ENCODE data around the gene EFS. TPM values are rescaled to one million over a fixed set of nuclear protein-coding genes. Genes with fewer than 3 reads are reported as not detected.

EFS gene
- total and polyA plus RNA-seq, 10 of the 15 experiments (the other 5 are each of a cell fraction or from before 2014, with no cell fraction given) = 0.08 TPM; not detected in 9

GRCh38 chr14:23364164-23365035 is 572 bp downstream of the EFS start:
- BruUV-seq (replicated peaks) = no TSS peak
- no peak for DNase-seq (ENCODE audit: low read depth, low spot score)
- CTCF ChIA-PET = no interaction called here

More at GRCh38 chr14:23364164-23365035, 572 bp downstream of the EFS start:
- H3K79me2 ChIP-seq (ENCODE audit: control insufficient read depth, insufficient read depth, low read length) = no peaks in the 10 kb centered on the region
- ChIA-PET RAD21 (ENCODE audit: unreplicated experiment) (no interaction called here), SMC1A (ENCODE audit: uncharacterized antibody, unreplicated experiment) (no interaction called here), POLR2A (no interaction called here)
- 18% methylated on average over 19 of the region's 21 CpGs for WGBS (ENCODE audit: insufficient coverage, insufficient replicate concordance, low lambda C conversion rate, missing lambda C conversion rate)
- FAIRE-seq (no peak), ATAC-seq (no peak)
- TF ChIP-seq ATF7 (IDR thresholded peaks at IDR 0.05; ENCODE audit: low read depth) (no peak), CREB1 (IDR thresholded peaks at IDR 0.05; ENCODE audit: low read depth) (no peak), FOXK2 (IDR thresholded peaks at IDR 0.05) (no peak), RFX5 (IDR thresholded peaks at IDR 0.05; ENCODE audit: low read depth, low read length) (no peak), ATF2 (IDR thresholded peaks at IDR 0.05; ENCODE audit: low read length) (no peak), REST (IDR thresholded peaks at IDR 0.05; ENCODE audit: low read depth, low read length) (no peak), SIN3A (IDR thresholded peaks at IDR 0.05; ENCODE audit: low read depth, low read length) (no peak), POLR2A (IDR thresholded peaks at IDR 0.05; ENCODE audit: low read depth, low read length) (no peak), MYC (IDR thresholded peaks at IDR 0.05; ENCODE audit: insufficient read depth, insufficient read length, insufficient replicate concordance, low read length, severe bottlenecking) (no peak), RCOR1 (conservative IDR thresholded peaks at IDR 0.05; ENCODE audit: low read depth, low read length) (no peak), TARDBP (IDR thresholded peaks at IDR 0.05; ENCODE audit: borderline replicate concordance) (no peak), HDAC6 (IDR thresholded peaks at IDR 0.05; ENCODE audit: unreplicated experiment) (no peak), HDGF (IDR thresholded peaks at IDR 0.05) (no peak), LARP7 (IDR thresholded peaks at IDR 0.05) (no peak), ZNF24 (IDR thresholded peaks at IDR 0.05) (no peak)
- in situ Hi-C loops (cut with MboI) (no loop called here), intact Hi-C loops (cut with micrococcal nuclease; ENCODE audit: unreplicated experiment) (no loop called here)
- no peaks in the 10 kb centered on the region for H3K4me1 ChIP-seq (ENCODE audit: control insufficient read depth, insufficient read depth, low read length)
- H3K4me2 ChIP-seq (ENCODE audit: control insufficient read depth, insufficient read depth) = no peak overlapping the region
- H3K36me3 ChIP-seq (ENCODE audit: control insufficient read depth in 2 of 2, insufficient read depth in 2 of 2, low read length in 1 of 2) = no peaks in the 10 kb centered on the region
- no peak overlapping the region for H2AFZ ChIP-seq (ENCODE audit: control insufficient read depth, low read depth, low read length)
- no peak overlapping the region for H3K4me3 ChIP-seq
- H3K27me3 ChIP-seq (replicated peaks in 1 of 2; ENCODE audit: control insufficient read depth in 2 of 2, insufficient read depth in 2 of 2, low read length in 1 of 2) = peaks cover 0 to 8% of the 10 kb centered on the region in 2 experiments; a peak in 3 of 4 replicates
- no peak overlapping the region for H3K9ac ChIP-seq (ENCODE audit: control insufficient read depth, insufficient read depth, low read length)
- H3K9me3 ChIP-seq (replicated peaks; ENCODE audit: control insufficient read depth, insufficient read depth, low read length) = no peaks in the 10 kb centered on the region
- H3K27ac ChIP-seq (ENCODE audit: control insufficient read depth, insufficient read depth) = no peak overlapping the region
- no peaks in the 10 kb centered on the region for H4K20me1 ChIP-seq (ENCODE audit: control insufficient read depth, insufficient read depth)
